Stomach (tissue), 4 donors: ENCODE data around the gene EMILIN1.

ENCODE experiments used
- POLR2A ChIP-seq, 4 donors: fragments of 450-650 bp; IDR thresholded peaks; one replicate each; pipeline ENCODE4 v1.6.1; 2016; ENCODE audit warnings: antibody characterized with exemption in 4 of 4, control low read depth in 2 of 4, mild to moderate bottlenecking in 1 of 4, moderate library complexity in 1 of 4
- TF ChIP-seq, protein P1 (sequence below), 7 experiments: fragments of 450-650 bp in 4 of 7; fragments of 200-600 bp in 3 of 7; sonication (generic) in 3 of 7; IDR thresholded peaks; one replicate each; pipeline ENCODE4 v1.5.1; 2016 to 2019; ENCODE audit warnings: antibody characterized with exemption in 7 of 7, control low read depth in 2 of 7, mild to moderate bottlenecking in 1 of 7

DNA sequence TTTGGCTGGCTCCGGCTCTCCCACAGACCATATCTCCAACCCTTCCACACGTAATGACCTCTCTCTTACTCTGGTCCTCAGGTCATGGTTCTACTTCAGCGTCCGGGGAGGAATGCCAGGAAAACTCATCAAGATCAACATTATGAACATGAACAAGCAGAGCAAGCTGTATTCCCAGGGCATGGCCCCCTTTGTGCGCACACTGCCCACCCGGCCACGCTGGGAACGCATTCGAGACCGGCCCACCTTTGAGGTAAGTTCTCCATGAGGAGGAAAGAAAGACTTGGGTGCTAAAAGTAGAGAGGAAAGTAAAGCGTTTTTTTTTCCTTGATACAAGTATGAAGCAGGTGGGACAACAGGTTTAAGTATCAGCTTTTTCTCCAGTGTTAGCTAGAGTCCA, 25.1 kb upstream of the EMILIN1 start:
- no peak for TF ChIP-seq POLR2A (IDR thresholded peaks at IDR 0.05)
- TF ChIP-seq, protein P1, sequence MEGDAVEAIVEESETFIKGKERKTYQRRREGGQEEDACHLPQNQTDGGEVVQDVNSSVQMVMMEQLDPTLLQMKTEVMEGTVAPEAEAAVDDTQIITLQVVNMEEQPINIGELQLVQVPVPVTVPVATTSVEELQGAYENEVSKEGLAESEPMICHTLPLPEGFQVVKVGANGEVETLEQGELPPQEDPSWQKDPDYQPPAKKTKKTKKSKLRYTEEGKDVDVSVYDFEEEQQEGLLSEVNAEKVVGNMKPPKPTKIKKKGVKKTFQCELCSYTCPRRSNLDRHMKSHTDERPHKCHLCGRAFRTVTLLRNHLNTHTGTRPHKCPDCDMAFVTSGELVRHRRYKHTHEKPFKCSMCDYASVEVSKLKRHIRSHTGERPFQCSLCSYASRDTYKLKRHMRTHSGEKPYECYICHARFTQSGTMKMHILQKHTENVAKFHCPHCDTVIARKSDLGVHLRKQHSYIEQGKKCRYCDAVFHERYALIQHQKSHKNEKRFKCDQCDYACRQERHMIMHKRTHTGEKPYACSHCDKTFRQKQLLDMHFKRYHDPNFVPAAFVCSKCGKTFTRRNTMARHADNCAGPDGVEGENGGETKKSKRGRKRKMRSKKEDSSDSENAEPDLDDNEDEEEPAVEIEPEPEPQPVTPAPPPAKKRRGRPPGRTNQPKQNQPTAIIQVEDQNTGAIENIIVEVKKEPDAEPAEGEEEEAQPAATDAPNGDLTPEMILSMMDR (IDR thresholded peaks at IDR 0.05), result no peak
